Uterus (tissue), 4 donors: ENCODE data around the gene PIK3R6. TPM values are rescaled to one million over a fixed set of nuclear protein-coding genes. Genes with fewer than 3 reads are reported as not detected.

Experiments
- DNase-seq, 2 donors: peaks; one replicate each; pipeline ENCODE4 v3.0.0-alpha.2; 2019 to 2020
- H3K27ac ChIP-seq, 2 donors: fragments of 200-600 bp; sonication (generic); 1 replicate in 1 of 2; 2 replicates in 1 of 2; pipeline ENCODE4 v1.5.1; 2016 to 2018
- H3K27me3 ChIP-seq, 2 donors: fragments of 200-600 bp; sonication (generic); one replicate each; pipeline ENCODE4 v1.5.1; 2018 to 2019; ENCODE audit warnings: control low read depth in 1 of 2
- H3K36me3 ChIP-seq, 2 donors: fragments of 200-600 bp; sonication (generic); one replicate each; pipeline ENCODE4 v1.5.1; 2019; ENCODE audit warnings: control low read depth in 1 of 2
- H3K4me1 ChIP-seq, 2 donors: fragments of 200-600 bp; sonication (generic); one replicate each; pipeline ENCODE4 v1.5.1; 2018 to 2019; ENCODE audit warnings: control low read depth in 1 of 2
- H3K4me3 ChIP-seq, 2 donors: fragments of 200-600 bp; sonication (generic); 1 replicate in 1 of 2; 2 replicates in 1 of 2; pipeline ENCODE4 v1.5.1; 2018 to 2019; ENCODE audit warnings: mild to moderate bottlenecking in 1 of 2
- H3K9me3 ChIP-seq, 2 donors: fragments of 200-600 bp; sonication (generic); one replicate each; pipeline ENCODE4 v1.5.1; 2019; ENCODE audit warnings: control low read depth in 1 of 2
- POLR2A ChIP-seq, 2 donors: fragments of 450-650 bp; IDR thresholded peaks; one replicate each; pipeline ENCODE4 v1.6.1; 2016; ENCODE audit warnings: antibody characterized with exemption in 2 of 2, mild to moderate bottlenecking in 1 of 2, moderate library complexity in 1 of 2
- intact Hi-C: fragments of 100-400 bp; cut with DNase I; formaldehyde crosslinking; loops from one replicate; pipeline ENCODE4 v1.15.1; 2023; ENCODE audit warnings: low total_unique reads
- total RNA-seq, 4 donors: library from RNA; depleted of rRNA in 3 of 4; stranded (reverse); fragments of >200 nt in 3 of 4; gene quantifications; one replicate each; pipeline versions ENCODE4 v1.1.0 to v1.2.4, GENCODE V29; 2014 to 2023
- TF ChIP-seq, protein P1 (sequence below), 4 experiments: fragments of 200-600 bp in 2 of 4; fragments of 450-650 bp in 2 of 4; sonication (generic) in 2 of 4; IDR thresholded peaks; one replicate each; pipeline ENCODE4 v1.5.1; 2016 to 2019; ENCODE audit warnings: antibody characterized with exemption in 4 of 4, mild to moderate bottlenecking in 2 of 4, moderate library complexity in 1 of 4
- donor health status: DM: yes; HTN: yes; CAD: no.

PIK3R6 gene
- total RNA-seq, 4 donors from 2014 or later = 0.34 to 24.6 (median 1.1) TPM; not detected in 1

DNA sequence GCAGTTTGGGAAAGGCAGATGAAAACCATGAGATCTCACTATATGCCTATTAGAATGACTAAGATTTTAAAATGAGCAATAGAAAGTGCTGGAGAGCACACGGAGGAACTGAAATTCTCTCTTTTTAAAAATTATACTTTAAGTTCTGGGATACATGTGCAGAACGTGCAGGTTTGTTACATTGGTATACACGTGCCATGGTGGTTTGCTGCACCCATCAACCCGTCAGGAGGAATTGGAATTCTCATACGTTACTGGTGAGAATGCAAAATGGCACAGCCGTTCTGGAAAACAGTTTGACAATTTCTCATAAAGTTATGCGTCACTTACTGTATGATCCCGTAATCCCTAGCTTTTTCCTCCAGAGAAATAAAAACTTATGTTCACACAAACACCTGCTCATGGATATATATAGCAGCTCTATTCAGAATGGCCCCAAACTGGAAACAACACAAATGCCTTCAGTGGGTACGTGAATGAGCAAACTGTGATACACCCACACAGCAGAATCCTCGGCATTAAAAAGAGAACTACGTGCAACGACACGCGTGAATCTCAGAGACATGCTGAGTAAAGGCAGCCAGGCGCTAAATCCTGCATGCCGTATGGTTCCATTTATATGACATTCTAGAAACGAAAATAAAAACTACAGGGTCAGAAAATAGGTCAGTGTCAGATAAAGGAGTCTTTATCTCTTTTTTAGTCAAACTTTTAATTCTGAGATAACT, 11.8 kb downstream of the PIK3R6 start:
- Histone ChIP-seq H3K36me3 (no peaks in the 10 kb centered on the region), H3K4me1 (no peaks in the 10 kb centered on the region), H3K4me3 (no peak overlapping the region), H3K27me3 (no peaks in the 10 kb centered on the region), H3K9me3 (no peaks in the 10 kb centered on the region), H3K27ac (no peak overlapping the region)
- intact Hi-C loops = no loop called here
- TF ChIP-seq POLR2A (IDR thresholded peaks at IDR 0.05) = no peak
- TF ChIP-seq, protein P1, sequence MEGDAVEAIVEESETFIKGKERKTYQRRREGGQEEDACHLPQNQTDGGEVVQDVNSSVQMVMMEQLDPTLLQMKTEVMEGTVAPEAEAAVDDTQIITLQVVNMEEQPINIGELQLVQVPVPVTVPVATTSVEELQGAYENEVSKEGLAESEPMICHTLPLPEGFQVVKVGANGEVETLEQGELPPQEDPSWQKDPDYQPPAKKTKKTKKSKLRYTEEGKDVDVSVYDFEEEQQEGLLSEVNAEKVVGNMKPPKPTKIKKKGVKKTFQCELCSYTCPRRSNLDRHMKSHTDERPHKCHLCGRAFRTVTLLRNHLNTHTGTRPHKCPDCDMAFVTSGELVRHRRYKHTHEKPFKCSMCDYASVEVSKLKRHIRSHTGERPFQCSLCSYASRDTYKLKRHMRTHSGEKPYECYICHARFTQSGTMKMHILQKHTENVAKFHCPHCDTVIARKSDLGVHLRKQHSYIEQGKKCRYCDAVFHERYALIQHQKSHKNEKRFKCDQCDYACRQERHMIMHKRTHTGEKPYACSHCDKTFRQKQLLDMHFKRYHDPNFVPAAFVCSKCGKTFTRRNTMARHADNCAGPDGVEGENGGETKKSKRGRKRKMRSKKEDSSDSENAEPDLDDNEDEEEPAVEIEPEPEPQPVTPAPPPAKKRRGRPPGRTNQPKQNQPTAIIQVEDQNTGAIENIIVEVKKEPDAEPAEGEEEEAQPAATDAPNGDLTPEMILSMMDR (IDR thresholded peaks at IDR 0.05) = no peak
- DNase-seq = no peak

DNA sequence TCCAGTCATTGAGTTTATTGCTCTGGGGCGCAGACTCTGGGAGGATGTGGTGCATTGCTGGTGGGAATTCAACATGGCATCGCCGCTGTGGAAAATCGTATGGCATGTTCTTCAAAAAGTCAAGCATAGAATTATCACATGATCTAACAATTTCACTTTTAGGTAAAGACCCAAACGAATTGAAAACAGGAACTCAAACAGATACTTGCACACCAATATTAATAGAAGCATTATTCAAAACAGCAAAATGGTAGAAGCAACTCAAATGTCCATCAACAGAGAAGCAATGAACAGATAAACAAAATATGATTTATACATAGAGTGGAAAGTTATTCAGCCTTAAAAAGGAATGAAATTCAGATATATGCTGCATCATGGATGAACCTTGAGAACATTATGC, 15.9 kb downstream of the PIK3R6 start:
- Histone ChIP-seq H3K4me3 (no peak overlapping the region), H3K9me3 (no peaks in the 10 kb centered on the region), H3K4me1 (no peaks in the 10 kb centered on the region), H3K27ac (no peak overlapping the region), H3K36me3 (no peaks in the 10 kb centered on the region), H3K27me3 (no peaks in the 10 kb centered on the region)
- DNase-seq = no peak
- intact Hi-C loops = no loop called here
- TF ChIP-seq, protein P1 (IDR thresholded peaks at IDR 0.05) = no peak

DNA sequence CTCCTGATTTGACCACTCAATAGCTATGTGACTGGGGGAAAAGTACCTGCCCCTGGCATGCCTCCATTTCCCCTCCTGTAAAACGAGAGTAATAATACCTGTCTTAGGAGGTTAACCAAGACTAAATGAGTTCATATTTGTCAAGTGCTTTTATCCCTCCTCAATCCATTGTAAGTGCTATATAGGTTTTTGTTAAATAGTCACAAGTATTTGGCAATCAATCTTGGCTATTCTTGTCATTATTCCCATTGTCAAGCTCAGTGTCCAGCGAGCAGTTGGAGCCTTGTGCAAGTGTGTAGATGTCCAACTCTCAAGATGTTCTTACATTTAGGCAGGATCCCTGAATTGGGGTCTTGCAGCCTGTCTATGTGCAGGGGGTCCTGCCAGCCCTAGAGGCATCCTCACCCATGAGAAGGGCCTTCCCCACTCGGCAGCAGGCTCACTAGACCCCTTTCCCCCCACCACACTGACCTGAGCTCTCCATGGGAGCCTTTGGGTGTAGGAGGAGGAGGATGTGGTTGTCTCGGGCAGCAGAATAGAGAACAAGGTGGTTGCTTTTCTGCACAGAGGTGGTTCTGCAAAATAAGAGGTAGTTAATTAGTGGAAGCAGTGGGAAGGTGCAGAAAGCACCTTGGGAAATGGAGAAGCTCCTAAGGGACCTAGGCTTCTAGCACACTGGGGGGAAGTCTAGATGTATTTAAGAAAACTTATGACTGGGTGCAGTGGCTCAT, 18.0 kb downstream of the PIK3R6 start:
- TF ChIP-seq, protein P1 (IDR thresholded peaks at IDR 0.05) = no peak
- no peak for TF ChIP-seq POLR2A (IDR thresholded peaks at IDR 0.05)
- no peak for DNase-seq
- no peaks in the 10 kb centered on the region for H3K36me3 ChIP-seq
- H3K27me3 ChIP-seq = no peaks in the 10 kb centered on the region
- intact Hi-C loops = no loop called here
- H3K27ac ChIP-seq = no peak overlapping the region
- H3K4me3 ChIP-seq = no peak overlapping the region
- H3K9me3 ChIP-seq = no peaks in the 10 kb centered on the region
- no peaks in the 10 kb centered on the region for H3K4me1 ChIP-seq

DNA sequence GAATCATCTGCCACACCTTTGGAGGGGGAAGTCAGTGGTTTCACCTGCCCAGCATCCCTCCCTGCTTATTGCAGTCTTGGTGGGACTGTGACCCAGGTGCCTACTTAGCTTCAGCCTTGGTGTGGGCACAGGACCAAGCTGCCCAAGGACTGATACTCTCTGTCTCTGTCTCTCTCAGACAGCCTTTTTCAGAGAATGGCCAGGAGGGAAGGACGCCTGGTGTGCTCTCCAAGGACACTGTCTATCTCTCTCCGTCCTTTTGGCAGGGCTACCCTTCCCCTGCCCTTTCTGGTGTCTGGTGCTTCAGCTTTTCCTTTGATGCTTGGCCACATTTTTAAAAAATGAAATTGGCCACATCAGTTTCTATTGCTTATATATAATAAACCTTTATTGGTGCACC, 19.6 kb downstream of the PIK3R6 start:
- no peak for DNase-seq
- intact Hi-C loops = no loop called here
- no peaks in the 10 kb centered on the region for H3K36me3 ChIP-seq
- no peaks in the 10 kb centered on the region for H3K4me1 ChIP-seq
- H3K27ac ChIP-seq = no peak overlapping the region
- H3K4me3 ChIP-seq = no peak overlapping the region
- no peak for TF ChIP-seq POLR2A (IDR thresholded peaks at IDR 0.05)
- TF ChIP-seq, protein P1 (IDR thresholded peaks at IDR 0.05) = no peak
- no peaks in the 10 kb centered on the region for H3K9me3 ChIP-seq
- H3K27me3 ChIP-seq = no peaks in the 10 kb centered on the region

DNA sequence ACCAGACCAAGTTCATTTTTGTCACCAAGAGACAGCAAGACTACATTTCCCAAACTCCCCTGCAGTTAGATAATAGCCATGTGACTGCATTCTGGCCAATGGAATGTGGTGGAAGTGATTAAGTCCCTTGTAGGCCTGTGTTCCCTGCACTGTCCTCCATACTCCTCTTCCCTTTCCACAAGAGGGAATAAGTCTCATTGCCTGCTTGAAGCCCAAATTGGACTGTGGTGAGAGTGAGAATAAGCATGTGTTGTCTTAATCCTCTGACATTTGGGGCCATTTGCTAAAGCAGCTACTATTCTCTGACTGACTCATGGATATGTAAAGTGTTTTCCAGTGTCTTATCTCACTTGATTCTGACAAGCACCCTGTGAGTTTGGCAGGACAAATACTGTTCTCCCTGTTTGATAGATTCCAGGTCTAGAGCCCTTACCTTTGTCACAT, 20.7 kb downstream of the PIK3R6 start:
- TF ChIP-seq, protein P1 (IDR thresholded peaks at IDR 0.05) = no peak
- no peak for TF ChIP-seq POLR2A (IDR thresholded peaks at IDR 0.05)
- H3K4me3 ChIP-seq = no peak overlapping the region
- DNase-seq = no peak
- no peaks in the 10 kb centered on the region for H3K36me3 ChIP-seq
- H3K4me1 ChIP-seq = no peaks in the 10 kb centered on the region
- no peaks in the 10 kb centered on the region for H3K27me3 ChIP-seq
- H3K9me3 ChIP-seq = no peaks in the 10 kb centered on the region
- intact Hi-C loops = no loop called here
- no peak overlapping the region for H3K27ac ChIP-seq
